Erythroblast (primary cell): ENCODE data around the gene ANXA5.

Source experiments
- GATA1 ChIP-seq: IDR thresholded peaks from 2 replicates; pipeline ENCODE4 v1.6.1; 2011; ENCODE audit warnings: low read depth, mild to moderate bottlenecking, control low read depth, low read length, moderate library complexity
- POLR2A ChIP-seq: IDR thresholded peaks from 2 replicates; pipeline ENCODE4 v1.6.1; 2011; ENCODE audit warnings: mild to moderate bottlenecking, low read length

DNA sequence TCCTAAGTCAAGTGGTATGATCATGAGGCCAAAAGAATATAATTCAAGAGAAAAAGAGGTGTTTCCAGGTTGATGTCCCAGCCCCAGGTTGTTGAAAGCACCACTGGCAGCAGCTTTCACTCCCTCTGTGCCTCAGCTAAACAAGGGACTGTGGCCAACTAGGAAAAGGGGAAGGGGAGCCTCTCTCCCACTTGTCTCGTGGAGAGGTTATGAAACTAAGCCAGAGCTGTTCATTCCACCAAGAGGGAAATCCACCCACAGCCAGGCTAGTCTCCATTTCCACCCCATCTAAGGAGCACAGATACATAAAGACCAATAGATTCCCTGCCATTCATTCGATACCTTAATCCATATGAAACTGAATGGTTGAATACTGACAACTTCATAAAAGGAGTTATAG is 8.1 kb downstream of the ANXA5 start:
- TF ChIP-seq POLR2A (no peak), GATA1 (no peak)
